ENCODE measurements around the gene IFNAR1.
"Not testable (repeated sequence)": the region's sequence is repeated elsewhere in the genome, so short reads cannot be mapped to it uniquely, and the experiment has no call there.

Gene IFNAR1

DNA sequence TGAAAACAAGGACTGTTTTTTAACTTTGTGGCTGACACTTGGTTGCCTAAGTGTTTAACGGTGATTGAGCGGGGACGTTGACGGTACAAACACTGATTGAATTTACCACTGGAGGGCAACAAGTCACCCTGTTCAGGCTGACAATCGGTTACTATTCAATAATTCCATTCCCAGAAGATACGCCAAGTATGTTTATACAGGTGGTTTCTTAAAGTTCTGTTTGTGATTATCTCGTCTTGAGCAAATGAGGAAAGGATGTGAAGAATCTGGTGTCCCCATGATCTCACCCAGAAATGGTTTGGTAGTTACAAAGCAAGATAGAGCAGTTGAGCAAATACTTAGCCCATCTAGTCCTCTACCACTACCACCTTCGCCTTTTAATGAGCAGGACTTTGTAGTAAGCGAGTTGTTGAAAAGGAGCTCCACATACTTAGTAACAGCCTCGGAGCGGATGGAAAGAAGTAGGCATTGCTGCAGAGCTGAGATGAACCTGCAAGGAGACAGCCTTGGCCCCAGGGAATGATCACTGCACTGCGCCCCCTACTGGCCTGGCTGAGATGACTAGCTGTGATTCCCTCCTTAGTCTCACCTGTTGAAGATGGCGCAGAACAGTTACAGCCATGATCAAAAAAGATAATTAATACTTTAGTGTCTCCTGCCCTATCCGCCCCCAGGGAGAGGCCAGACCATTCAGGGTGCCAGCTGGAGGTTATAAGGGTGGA lies 36.3 kb downstream of the IFNAR1 start:
- Histone ChIP-seq H3K27ac (ENCODE audit: poor library complexity, severe bottlenecking) (no peak overlapping the region), H3K4me3 (ENCODE audit: severe bottlenecking) (no peak overlapping the region), H3K27me3 (ENCODE audit: insufficient read depth, poor library complexity, severe bottlenecking) (no peaks in the 10 kb centered on the region), H3K9me3 (ENCODE audit: severe bottlenecking) (no peaks in the 10 kb centered on the region), H3K4me1 (ENCODE audit: insufficient read depth, poor library complexity, severe bottlenecking) (peaks cover 15% of the 10 kb centered on the region), H3K36me3 (ENCODE audit: low read depth) (peaks cover 5% of the 10 kb centered on the region; the same call in 1 of the 2 replicates)
- peak; percentile 77 for ATAC-seq (ENCODE audit: low read depth)
- no peak for DNase-seq (ENCODE audit: low spot score)
- TF ChIP-seq, protein P1, sequence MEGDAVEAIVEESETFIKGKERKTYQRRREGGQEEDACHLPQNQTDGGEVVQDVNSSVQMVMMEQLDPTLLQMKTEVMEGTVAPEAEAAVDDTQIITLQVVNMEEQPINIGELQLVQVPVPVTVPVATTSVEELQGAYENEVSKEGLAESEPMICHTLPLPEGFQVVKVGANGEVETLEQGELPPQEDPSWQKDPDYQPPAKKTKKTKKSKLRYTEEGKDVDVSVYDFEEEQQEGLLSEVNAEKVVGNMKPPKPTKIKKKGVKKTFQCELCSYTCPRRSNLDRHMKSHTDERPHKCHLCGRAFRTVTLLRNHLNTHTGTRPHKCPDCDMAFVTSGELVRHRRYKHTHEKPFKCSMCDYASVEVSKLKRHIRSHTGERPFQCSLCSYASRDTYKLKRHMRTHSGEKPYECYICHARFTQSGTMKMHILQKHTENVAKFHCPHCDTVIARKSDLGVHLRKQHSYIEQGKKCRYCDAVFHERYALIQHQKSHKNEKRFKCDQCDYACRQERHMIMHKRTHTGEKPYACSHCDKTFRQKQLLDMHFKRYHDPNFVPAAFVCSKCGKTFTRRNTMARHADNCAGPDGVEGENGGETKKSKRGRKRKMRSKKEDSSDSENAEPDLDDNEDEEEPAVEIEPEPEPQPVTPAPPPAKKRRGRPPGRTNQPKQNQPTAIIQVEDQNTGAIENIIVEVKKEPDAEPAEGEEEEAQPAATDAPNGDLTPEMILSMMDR (IDR thresholded peaks at IDR 0.05; ENCODE audit: poor library complexity, severe bottlenecking): peak; percentile 78

DNA sequence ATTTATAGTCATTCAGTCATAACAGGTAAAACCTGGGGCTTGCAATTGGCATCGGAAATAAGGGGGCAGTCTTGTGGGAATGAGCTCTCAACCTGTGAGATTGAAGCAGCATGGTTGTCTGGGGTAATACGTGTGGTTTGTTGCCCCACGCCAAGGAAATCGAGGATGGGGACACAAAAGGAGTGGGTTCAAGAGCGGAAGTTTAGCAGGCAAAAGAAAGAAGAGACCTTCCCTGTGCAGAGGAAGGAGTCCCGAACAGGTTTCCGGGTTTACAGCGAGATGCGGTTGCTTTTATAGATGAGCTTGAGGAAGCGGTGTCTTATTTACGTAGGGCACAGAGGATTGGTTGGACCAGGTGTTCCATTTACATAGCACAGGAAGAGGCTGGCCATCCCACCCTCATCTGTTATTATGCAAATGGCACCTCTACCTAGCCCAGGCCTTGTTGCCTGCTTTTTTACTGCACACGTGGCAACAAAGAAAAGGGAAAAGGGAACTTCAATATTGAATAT lies 37.3 kb downstream of the IFNAR1 start:
- TF ChIP-seq, protein P1 (IDR thresholded peaks at IDR 0.05; ENCODE audit: poor library complexity, severe bottlenecking): no peak
- Histone ChIP-seq H3K9me3 (ENCODE audit: severe bottlenecking) (peaks cover 5% of the 10 kb centered on the region), H3K27ac (ENCODE audit: poor library complexity, severe bottlenecking) (no peak overlapping the region), H3K4me1 (ENCODE audit: insufficient read depth, poor library complexity, severe bottlenecking) (peaks cover 15% of the 10 kb centered on the region), H3K36me3 (ENCODE audit: low read depth) (no peaks in the 10 kb centered on the region), H3K4me3 (ENCODE audit: severe bottlenecking) (no peak overlapping the region), H3K27me3 (ENCODE audit: insufficient read depth, poor library complexity, severe bottlenecking) (no peaks in the 10 kb centered on the region)
- DNase-seq (ENCODE audit: low spot score): no peak
- ATAC-seq (ENCODE audit: low read depth): no peak

DNA sequence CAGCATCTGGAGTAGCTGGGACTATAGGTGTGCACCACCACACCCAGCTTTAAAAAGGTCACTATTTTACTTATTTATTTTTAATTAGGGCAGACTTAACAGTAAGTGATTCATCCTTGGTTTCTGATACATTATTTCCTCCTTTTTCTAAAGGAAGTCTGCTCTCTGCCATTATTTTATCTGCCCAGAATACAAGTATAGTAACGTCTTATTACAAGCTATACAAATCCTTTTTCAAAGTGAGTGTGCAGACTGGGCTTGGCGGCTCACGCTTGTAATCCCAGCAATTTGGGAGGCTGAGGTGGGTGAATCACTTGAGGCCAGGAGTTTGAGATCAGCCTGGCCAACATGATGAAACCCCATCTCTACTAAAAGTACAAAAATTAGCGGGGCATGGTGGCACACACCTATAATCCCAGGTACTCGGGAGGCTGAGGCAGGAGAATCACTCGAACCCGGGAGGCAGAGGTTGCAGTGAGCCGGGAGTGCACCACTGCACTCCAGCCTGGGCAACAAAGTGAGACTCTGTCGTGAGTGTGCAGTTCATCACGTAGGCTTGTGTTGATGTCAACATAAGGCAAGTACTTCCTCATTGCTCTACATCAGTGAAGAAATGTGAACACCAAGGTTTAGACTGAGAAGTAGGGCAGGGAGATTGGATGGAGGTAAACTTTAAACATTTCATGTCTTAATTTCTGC lies 39.3 kb downstream of the IFNAR1 start:
- H3K36me3 ChIP-seq (ENCODE audit: low read depth); ATAC-seq (ENCODE audit: low read depth); H3K27me3 ChIP-seq (ENCODE audit: insufficient read depth, poor library complexity, severe bottlenecking); DNase-seq (ENCODE audit: low spot score); H3K27ac ChIP-seq (ENCODE audit: poor library complexity, severe bottlenecking); H3K4me3 ChIP-seq (ENCODE audit: severe bottlenecking): not testable (repeated sequence)
- peaks cover 15% of the 10 kb centered on the region for H3K4me1 ChIP-seq (ENCODE audit: insufficient read depth, poor library complexity, severe bottlenecking)
- H3K9me3 ChIP-seq (ENCODE audit: severe bottlenecking): peaks cover 14% of the 10 kb centered on the region

DNA sequence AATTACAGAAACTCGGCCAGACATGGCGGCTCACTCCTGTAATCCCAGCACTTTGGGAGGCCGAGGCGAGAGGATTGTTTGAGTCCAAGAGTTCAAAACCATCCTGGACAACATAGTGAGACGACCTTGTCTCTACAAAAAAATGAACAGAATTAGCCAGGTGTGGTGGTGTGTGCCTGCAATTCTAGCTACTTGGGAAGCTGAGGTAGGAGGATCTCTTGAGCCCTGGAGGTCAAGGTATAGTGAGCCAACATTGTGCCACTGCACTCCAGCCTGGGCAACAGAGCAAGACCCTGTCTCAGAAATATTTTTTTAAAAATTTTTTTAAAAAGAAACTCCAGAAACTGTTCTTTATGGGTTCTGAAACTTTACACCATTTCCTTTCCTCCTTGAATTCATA lies 40.1 kb downstream of the IFNAR1 start:
- TF ChIP-seq, protein P1 (IDR thresholded peaks at IDR 0.05; ENCODE audit: poor library complexity, severe bottlenecking): no peak

DNA sequence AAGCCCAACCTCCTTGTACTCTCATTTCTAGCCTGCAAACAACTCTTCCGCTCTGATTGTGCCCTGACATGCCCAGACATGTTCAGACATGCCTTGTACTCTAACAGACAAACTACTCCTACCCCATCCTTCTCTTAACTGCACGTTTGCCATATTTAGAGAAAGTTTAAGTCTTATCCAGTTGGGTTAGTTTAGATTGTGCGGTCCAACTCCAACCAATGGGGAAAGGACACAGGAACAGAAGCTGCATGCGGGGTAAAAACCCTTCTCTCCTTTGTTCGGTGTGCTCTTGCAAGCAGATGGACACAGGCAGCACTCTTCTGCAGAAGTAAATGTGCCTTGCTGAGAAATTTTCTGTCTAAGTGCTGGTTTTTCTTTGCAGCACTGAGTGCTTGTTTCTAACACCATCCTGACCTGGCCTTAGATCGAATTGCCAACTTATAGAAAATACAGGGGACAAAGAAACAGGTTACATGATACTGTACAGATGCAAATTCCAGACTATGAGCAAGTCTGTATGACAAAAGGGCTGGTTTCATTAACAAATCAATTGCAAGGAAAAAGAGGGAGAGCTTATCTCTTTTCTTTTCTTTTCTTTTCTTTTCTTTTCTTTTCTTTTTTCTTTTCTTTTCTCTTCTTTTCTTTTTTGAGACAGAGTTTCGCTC lies 42.7 kb downstream of the IFNAR1 start:
- TF ChIP-seq, protein P1 (IDR thresholded peaks at IDR 0.05; ENCODE audit: poor library complexity, severe bottlenecking): no peak
- no peak for DNase-seq (ENCODE audit: low spot score)
- Histone ChIP-seq H3K4me1 (ENCODE audit: insufficient read depth, poor library complexity, severe bottlenecking) (no peaks in the 10 kb centered on the region), H3K36me3 (ENCODE audit: low read depth) (no peaks in the 10 kb centered on the region), H3K9me3 (ENCODE audit: severe bottlenecking) (peaks cover 14% of the 10 kb centered on the region), H3K4me3 (ENCODE audit: severe bottlenecking) (no peak overlapping the region), H3K27ac (ENCODE audit: poor library complexity, severe bottlenecking) (no peak overlapping the region), H3K27me3 (ENCODE audit: insufficient read depth, poor library complexity, severe bottlenecking) (no peaks in the 10 kb centered on the region)
- ATAC-seq (ENCODE audit: low read depth): no peak

More for the DNA sequence above, 40.1 kb downstream of the IFNAR1 start:
- Histone ChIP-seq H3K36me3 (ENCODE audit: low read depth) (no peaks in the 10 kb centered on the region), H3K4me1 (ENCODE audit: insufficient read depth, poor library complexity, severe bottlenecking) (peaks cover 15% of the 10 kb centered on the region), H3K27me3 (ENCODE audit: insufficient read depth, poor library complexity, severe bottlenecking) (no peaks in the 10 kb centered on the region), H3K9me3 (ENCODE audit: severe bottlenecking) (peaks cover 14% of the 10 kb centered on the region), H3K27ac (ENCODE audit: poor library complexity, severe bottlenecking) (no peak overlapping the region), H3K4me3 (ENCODE audit: severe bottlenecking) (no peak overlapping the region)
- DNase-seq (ENCODE audit: low spot score): no peak
- no peak for ATAC-seq (ENCODE audit: low read depth)
